Smooth muscle cell of the brain vasculature (primary cell): ENCODE results near the gene ARHGAP19.

Experiments used
- DNase-seq: peaks from one replicate; pipeline ENCODE4 v3.0.0-alpha.2; 2012; ENCODE audit warnings: low read depth, low spot score

Gene ARHGAP19

GRCh38 chr10:97196223-97197029 is 96.0 kb downstream of the ARHGAP19 start:
- no peak for DNase-seq

DNA sequence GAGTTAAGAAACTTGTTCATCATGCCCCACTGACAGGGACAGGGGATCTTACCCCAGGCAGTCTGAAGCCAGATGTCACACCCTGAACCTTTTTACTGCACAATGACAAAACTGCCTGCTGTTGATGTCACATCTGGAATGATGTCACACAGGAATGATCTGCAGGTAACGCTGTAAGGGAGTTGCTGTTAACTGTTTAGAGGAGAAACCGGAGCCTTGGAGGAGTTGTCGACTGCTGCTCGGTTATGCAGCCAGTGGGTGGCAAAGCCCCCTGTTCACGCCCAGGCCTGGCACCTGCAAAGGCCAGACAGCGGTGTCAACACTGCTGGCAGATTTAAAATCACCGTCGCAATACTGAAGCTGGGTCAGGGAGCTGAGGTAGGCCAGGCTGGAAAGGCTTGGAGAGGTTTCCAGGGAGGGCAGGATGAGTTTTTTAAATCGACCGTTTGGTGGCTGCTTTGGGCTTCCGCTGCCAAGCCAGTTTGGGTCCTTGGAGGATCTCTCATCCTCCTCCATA is 96.7 kb downstream of the ARHGAP19 start:
- no peak for DNase-seq

GRCh38 chr10:97192952-97193435 is 99.4 kb downstream of the ARHGAP19 start:
- no peak for DNase-seq

- no peak for DNase-seq
Measured at GRCh38 chr10:97190450-97190849, 102.0 kb downstream of the ARHGAP19 start.

GRCh38 chr10:97188261-97188711 is 104.2 kb downstream of the ARHGAP19 start:
- DNase-seq = no peak

DNA sequence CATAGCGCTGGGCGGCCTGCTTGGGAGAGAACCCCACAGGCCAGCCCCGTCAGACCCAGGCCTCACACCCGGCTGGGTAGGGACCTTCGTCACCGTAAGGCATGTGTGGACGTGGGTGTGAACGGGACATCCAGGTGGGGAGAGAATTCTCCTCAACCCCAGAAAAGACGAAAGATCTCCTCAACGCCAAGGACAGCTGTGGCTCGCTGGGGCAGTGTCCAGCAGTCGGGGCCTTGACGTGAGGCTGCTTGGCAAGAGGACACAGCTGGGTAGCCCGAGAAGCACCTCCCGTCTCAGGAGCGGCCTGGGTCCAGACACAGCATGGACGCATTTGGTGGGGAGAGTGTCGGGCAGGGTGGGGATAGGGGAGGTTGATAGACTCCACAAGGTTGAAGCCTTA is 105.5 kb downstream of the ARHGAP19 start:
- no peak for DNase-seq

- no peak for DNase-seq
Measured at GRCh38 chr10:97185326-97186058, 106.9 kb downstream of the ARHGAP19 start, which contains the start of gene SLIT1. SLIT1 (minus strand) TSS chr10:97185959; CDS start chr10:97185674, 285 bp downstream.

GRCh38 chr10:97184971-97185325 is 107.5 kb downstream of the ARHGAP19 start:
- no peak for DNase-seq

DNA sequence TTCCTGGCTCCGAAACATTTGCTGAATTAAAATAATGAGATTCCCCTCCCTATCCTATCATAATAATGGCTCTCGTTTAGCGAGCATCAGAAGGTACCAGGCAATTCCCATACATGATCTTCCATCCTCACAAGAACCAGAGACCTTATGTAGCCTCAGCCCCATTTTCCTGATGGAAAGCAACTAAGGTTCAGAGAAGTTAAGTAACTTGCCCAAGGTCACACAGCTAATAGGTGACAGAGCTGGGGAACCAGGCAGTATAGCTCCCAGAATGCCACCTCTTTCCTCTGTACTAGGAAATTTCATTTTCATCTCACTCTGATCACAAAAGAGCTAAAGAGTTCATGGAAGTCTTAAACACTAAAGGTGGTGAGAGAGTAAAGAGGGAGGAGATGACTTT is 109.1 kb downstream of the ARHGAP19 start:
- no peak for DNase-seq

DNA sequence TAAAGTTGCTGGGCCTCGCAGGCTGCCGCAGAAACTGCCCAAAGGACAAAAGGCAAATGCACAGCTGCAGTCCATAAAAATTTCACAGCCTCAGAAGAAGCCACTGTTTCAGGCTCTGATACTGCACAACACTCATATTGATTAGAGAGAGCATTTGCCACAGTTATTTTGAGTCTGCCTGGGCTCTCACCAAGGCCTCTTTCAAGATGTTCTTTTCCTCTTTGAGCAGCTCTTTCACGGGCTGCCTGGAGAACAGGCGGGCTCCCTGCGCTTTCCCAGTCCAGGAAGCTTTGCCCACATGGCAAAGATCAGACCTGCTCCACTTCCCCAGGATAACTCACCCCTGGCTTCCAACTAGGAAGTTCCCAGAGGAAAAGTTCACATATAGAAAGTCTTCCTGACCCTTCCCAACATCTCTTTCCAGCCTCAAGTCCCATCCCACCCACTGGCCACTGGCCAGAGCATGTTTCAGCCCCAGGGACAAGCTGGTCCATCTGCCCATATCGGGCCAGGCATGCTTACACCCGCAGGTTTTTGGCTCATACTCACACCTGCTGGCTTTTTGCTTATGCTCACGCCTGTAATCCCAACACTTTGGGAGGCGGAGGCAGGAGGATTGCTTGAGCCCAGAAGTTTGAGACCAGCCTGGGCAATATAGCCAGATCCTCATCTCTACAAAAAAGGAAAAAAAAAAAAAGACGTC is 110.0 kb downstream of the ARHGAP19 start:
- DNase-seq = no peak

DNA sequence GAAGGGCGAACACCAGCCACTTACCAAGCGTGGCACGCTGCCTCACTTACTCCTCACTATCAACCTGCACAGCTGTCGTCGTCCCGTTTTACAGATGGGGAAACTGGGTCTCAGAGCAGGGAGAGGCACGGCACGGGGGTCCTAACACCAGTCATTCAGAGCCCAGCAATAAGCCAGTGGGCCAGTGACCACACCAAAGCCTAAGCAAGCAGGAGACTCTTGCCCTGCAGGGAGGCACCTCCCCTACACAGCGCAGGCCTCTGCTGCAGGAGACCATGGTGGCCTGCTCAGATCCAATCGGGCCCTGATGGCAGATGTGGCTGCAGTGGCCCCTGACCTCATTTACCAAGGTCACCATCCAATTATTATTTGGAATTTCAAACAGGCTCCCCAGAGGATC is 111.5 kb downstream of the ARHGAP19 start:
- DNase-seq = no peak

DNA sequence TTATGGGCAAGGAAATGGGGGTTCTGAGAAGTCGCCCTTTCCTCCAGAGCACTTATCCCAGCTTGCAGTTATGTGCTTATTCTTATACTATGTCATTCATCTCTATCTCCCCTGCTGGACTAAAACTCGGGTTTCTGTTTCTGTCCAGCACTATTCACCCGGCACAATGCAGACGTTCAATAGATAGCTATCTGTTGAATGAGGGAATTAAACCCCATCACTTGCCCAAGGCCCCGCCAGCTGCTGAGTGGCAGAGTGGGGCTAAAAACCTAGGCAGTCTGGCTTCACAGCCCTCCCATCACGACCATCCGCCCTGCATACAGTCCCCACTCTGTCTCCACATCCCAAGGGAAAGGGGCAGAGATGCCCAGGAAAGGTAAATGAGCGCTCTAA is 112.1 kb downstream of the ARHGAP19 start:
- DNase-seq = no peak

- DNase-seq = no peak
Measured at GRCh38 chr10:97179731-97180362, 112.6 kb downstream of the ARHGAP19 start.

DNA sequence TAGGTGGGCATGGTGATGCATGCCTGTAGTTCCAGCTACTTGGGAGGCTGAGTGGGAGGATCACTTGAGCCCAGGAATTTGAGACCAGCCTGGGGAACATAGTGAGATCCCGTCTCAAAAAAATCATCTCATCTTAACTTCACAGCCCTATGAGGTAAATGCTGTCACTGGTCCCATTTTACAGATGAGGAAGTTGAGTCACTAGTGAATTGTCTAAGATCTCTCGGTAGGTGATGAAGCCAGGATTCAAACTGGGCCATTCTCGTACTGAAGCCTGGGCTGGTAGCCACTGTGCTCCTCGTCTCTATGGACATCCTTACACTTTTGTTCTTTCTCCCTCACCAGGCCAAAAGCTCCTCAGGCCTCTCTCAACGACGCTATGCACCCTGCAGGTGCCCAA is 113.1 kb downstream of the ARHGAP19 start:
- DNase-seq = no peak

DNA sequence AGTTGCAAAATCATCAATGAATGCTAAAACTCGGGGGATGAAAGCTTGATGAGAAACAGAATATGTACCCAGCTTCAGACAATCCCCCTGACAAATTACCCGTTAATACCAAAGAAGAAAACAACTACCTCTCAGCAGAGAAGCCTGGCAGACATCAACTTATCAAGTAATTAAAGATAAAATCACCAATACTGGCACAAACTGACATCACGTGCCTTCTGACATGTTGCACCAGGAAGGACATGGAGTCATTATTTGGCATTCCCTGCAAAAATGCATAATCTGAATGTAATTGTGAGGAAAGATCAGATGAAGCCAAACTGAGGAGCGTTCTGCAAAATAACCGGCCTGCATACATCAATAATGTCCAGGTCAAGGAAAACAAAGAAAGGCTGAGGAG is 114.4 kb downstream of the ARHGAP19 start:
- DNase-seq = no peak

DNA sequence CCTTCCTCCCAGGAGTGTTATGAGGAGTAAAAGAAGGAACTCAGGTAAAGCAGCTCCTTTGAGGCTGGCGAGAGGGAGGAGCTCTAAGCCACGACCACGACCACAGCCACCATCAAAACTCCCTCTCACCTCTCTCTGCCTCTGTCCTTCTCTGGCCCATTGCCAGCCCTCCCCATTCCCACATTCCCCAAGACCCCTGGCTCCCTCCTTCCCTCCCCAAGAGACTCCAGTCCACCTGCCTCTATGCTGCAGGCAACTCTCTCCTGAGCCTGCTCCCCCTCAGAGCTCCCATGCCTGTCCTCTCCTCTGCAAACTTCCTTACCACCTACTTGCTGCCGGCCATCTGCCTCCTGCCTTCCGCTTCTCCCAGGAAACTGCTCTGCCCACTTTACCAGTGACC is 116.2 kb downstream of the ARHGAP19 start:
- no peak for DNase-seq

- DNase-seq = no peak
Measured at GRCh38 chr10:97175586-97175985, 116.9 kb downstream of the ARHGAP19 start.

GRCh38 chr10:97174941-97175340 is 117.5 kb downstream of the ARHGAP19 start:
- DNase-seq = no peak

- DNase-seq = no peak
Measured at GRCh38 chr10:97174276-97174775, 118.1 kb downstream of the ARHGAP19 start.

DNA sequence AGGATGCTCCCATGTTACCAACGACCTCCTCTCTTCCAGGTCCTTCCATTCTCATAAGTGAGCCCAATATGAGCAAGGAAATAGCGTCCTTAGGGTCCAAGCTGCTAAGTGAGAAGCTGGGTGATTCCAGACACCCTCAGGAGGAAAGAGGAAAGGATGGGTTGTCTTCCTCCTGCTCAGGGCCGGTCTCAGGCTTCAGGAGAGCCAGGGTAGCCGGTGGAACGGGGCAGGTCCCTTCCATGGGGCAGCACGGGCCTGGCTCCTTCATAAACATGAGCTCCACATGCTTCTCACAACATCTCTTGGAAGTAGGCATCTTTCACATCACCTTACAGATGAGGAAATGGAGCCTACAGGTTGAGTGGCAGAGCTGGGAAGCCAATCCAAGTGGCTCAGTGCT is 119.4 kb downstream of the ARHGAP19 start:
- DNase-seq = no peak
